DOHH2 (cell line): ENCODE data around the gene REXO4.

Experiments used
- CTCF ChIP-seq: fragments of 200-600 bp; sonication (generic); IDR thresholded peaks from one replicate; pipeline ENCODE4 v1.5.1; 2014; ENCODE audit warnings: antibody characterized with exemption, mild to moderate bottlenecking, low read depth, low read length; ENCODE audit not compliant: poor library complexity, severe bottlenecking
- EZH2phosphoT487 ChIP-seq: fragments of 200-600 bp; sonication (generic); IDR thresholded peaks from 2 replicates; pipeline ENCODE4 v1.6.1; 2017; ENCODE audit warnings: borderline replicate concordance, mild to moderate bottlenecking, antibody characterized with exemption, low read length, moderate library complexity, mixed read lengths

- TF ChIP-seq CTCF (peak; percentile 52), EZH2phosphoT487 (no peak)
These were observed 20.1 kb upstream of the REXO4 start for GRCh38 chr9:133437753-133438531.
